Raji (cell line): ENCODE results near the gene ALDH3A1.

Source experiments
- POLR2A ChIP-seq: IDR thresholded peaks from 2 replicates; pipeline ENCODE4 v1.6.1; 2011; ENCODE audit warnings: low read depth, low read length, control low read depth; ENCODE audit not compliant: insufficient read depth

The ALDH3A1 gene

DNA sequence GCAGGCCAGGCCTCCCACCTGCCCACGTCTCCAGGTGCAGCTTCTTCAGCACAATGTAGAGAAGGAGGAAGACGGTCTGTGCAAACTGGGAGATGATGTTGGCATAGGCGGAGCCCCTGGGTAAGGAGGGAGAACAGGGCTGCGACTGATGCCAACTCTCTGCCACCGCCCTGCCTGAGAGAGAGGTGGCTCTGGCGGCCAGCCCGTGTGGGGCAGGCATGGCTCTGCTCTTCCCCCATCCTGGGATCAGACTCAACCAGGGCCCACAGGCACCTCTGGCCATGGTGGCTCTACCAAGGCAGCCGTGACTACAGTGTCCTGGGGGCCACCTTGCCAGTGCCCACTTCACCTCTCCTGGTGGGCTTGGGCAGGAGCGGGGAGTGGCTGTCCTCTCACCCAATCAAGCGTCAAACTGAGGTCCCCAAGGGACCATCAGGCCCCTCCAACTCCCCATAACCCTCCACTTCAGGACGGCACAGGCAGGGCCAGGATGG, 40.3 kb downstream of the ALDH3A1 start:
- no peak for TF ChIP-seq POLR2A

- no peak for TF ChIP-seq POLR2A
Measured at GRCh38 chr17:19706791-19707727, 41.0 kb downstream of the ALDH3A1 start.

- TF ChIP-seq POLR2A = no peak
Measured at GRCh38 chr17:19705771-19706770, 42.0 kb downstream of the ALDH3A1 start.

DNA sequence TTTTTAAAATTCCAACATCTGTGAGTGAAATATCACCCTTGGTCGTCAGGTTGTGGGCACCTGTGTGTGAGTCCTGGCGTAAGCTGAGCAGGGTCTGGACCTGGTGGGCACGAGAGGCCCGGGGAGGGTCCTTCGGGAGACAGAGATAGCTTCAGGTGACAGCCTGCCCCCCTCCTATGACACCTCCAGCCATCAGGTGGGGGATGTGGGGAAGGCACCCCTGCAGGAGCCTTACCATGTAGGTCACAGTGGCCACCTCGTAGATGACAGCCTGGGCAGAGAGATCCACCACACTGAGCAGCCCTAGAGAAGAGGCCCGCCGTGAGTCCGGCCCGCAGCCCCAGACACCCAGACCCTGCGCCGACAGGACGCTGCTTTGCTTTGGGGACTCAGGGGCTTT, 42.9 kb downstream of the ALDH3A1 start:
- no peak for TF ChIP-seq POLR2A

DNA sequence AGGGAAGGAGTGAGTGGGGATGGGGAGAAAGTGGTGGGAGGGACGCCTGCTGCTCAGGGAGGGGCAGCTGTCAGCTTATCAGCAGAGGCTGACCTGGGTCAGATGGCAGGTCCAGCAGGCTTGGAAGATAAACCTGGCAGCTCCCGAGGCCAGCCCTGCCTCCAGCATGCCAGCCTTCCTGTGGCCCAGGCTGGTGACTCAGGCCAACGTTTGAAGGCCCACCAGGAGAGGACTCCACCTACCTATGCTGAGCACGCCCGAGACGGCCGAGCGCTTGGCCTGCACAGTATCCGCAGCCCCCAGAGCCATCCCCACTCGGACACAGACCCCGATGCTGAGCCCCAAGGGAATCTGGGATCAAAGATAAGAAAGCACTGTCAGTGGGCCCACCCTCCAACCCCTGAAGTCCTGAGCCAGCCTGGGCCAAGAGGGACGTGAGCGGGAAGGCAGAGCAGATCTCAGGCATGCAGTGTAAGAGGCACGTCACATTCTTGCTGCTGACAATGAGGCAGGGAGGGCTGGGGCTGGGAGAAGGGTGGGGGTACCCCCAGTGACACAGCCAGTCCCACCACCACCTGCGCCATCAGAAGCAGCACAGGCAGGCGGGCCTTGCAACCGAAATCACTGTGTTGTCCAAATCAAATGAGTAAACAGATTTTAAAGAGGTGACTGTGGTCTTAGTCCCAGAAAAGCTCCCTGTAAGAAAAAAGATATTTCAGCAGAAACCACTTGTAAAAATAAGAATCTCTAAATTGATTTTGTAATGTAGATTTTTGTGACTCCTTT, 44.1 kb downstream of the ALDH3A1 start:
- no peak for TF ChIP-seq POLR2A

DNA sequence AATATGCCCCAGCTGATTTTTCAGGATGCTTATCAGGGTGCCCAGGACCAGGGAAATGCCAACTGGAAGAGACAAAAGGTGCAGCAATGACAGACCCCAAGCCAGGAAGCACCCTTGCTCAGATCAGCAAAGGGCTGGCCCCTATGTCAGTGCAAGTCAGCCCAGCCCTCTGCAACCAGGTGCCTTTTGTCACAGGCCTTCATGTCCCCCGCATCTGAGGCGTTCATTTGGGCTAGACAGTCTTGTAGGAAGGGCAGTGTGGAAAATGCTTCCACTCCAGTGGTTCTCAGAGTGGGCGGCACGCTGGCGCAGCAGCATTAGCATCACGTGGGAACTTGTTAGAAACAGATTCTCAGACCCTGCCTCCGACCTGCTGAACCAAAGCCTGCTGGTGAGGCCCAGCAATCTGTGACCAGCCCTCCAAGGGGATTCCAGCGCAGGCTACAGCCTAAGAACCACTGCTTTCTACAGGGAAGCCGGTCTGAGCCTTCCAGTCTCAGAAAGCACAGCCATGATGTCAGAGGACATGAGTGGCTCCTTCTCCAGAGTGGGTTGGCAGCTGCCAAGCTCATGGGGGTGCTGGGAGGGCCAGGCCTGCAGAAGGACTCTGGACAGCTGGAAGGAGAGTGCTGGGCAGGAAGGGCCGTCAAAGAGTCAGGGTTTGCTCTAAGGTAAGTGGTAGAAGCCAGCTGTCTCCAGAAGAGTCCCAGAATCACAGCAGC, 44.8 kb downstream of the ALDH3A1 start:
- no peak for TF ChIP-seq POLR2A

GRCh38 chr17:19702217-19702641, 45.9 kb downstream of the ALDH3A1 start:
- no peak for TF ChIP-seq POLR2A
